ENCODE measurements around the gene PYCR2. TPM values are rescaled to one million over a fixed set of nuclear protein-coding genes. Genes with fewer than 3 reads are reported as not detected.
"Not testable (repeated sequence)": the region's sequence is repeated elsewhere in the genome, so short reads cannot be mapped to it uniquely, and the experiment has no call there.

PYCR2 gene
- polyA plus RNA-seq, 5 donors, result 47.9 to 72.6 (median 58.6) TPM

DNA sequence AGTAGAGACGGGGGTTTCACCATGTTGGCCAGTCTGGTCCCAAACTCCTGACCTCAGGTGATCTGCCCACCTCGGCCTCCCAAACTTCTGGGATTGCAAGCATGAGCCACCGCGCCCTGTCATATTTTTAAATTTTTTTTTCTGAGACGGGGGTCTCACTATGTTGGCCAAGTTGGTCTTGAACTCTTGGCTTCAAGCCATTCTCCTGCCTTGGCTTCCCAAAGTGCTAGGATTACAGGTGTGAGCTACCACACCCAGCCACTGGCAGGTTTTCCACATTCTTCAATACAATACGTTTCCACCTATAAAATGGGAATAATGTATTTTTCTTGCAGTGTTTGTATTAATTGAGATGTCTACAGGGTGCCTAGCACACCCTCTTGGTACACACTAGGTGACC is 31.7 kb downstream of the PYCR2 start:
- no peak for DNase-seq

DNA sequence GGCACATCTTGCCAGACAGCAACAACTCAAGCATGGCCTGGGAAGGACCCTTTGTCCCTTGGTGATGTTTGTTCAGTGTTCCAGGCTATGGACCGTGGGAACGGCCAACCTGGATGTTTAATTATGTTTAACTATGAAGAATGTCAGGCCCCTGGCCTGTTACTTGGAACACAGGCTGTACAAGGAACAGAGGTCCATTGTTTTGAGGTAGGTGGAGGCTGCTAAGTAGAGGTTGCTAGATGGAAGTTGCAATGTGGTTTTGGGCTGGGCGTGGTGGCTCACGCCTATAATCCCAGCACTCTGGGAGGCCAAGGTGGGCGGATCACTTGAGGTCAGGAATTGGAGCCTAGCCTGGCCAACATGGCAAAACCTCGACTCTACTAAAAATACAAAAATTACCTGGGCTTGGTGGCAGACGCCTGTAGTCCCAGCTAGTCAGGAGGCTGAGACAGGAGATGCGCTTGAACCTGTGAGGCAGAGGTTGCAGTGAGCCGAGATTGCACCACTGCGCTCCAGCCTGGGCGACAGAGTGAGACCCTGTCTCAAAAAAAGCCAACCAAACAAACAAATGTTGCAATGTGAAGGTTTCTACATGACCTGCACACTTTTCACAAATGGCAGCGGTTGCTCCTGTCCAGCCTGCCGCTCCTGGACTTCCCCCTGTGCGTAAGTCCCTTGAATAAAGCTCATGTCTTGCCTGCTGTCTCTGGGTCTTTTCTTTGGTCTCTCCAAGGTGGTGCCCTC is 32.6 kb downstream of the PYCR2 start:
- DNase-seq, result no peak

DNA sequence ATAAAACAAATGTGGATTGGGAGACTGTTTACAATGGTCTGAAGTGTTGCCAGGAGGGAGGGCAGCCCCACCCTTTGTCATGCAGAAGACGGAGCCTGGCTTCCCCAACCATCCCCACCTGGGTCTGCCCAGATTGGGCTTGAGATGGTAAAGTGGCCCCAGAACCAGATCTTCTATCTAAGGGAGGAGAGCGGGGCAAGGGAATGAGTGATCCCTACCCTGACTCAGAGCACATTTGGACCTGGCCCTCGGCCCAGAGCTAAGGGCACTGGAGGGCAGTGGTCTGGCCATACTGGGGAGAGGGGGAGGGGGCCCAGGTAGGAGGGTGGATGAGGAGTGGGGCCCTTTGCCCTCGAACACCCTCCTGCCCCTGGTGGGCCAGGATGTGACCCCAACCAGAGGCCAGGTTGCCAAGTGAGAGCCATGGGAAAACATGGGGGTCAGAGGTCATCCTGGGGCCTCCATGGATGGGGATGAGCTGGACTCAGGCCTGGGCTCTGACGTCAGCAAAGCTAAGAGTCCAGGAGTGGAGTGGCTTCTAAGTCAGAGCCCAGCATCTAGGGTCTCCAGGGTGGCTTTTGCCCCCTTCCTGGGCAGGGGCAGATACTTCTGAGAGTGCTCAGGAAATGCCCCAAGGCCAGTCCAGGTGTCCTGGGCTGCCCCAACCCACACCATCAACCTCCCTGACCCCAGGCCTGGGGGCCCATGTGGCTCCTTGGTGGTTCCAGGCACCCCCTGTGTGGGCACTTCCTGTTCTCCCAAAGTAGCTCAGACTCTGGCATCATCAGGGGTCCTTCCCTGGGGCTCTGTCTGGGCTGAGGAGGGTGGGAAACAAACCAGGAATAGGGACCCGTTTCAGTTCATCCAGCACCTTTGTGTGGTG is 33.5 kb downstream of the PYCR2 start:
- DNase-seq, result no peak

DNA sequence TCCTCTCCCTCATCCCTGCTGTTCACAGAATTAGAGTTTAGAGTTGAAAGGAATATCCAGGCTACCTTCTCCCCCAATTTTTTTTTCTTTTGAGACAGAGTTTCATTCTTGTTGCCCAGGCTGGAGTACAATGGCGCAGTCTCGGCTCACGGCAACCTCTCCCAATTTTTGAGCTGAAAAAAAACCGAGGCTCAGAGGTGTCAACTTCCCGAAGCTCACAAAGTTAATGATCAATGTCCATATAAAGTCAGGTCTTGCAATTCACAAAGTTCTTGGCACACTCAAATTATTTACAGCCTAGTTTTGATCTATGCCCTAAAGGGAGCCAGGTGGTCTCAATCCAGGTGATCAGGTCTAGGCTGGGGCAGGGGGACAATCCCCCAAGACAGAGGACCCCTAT is 34.3 kb downstream of the PYCR2 start:
- DNase-seq, result no peak

DNA sequence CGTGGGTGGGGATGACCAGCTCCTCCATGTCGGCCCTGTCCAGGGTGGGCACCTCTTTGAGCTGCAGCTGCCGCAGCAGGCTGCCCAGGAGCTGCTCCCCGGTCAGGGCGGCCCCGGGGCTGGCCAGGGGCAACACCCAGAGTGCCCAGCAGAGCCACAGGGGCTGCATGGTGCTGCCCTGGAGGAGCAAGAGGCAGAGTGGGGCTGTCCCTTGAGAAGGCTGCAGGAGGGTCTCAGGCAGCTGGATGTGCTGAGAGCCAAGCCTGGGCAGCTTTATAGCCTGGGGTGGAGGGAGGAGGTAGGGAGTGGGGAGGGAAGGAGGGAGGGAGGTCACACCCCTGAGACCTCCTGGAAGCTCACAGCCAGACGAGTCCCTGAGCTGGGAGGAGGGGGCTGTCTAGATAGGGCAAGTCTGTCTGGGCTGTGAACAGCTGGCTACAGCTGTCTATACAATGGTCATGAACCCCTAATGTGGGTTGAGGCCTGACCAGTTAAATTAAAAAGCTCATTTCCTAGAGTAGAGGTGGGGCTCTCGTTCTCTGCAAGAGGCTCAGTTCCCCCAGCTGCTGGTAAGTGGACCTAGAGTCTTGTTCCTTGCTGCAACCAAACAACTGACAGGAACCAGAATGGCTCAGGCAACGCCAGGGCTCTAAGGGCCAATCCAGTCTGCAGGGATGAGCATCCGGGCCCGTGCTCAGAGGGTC is 35.0 kb downstream of the PYCR2 start, which contains the start of gene LEFTY1:
TSS of gene LEFTY1 (minus strand) at position 249 of the 704 bp plus-strand sequence. CDS start at position 169, 80 bp downstream.
- DNase-seq, result peak; percentile 90

DNA sequence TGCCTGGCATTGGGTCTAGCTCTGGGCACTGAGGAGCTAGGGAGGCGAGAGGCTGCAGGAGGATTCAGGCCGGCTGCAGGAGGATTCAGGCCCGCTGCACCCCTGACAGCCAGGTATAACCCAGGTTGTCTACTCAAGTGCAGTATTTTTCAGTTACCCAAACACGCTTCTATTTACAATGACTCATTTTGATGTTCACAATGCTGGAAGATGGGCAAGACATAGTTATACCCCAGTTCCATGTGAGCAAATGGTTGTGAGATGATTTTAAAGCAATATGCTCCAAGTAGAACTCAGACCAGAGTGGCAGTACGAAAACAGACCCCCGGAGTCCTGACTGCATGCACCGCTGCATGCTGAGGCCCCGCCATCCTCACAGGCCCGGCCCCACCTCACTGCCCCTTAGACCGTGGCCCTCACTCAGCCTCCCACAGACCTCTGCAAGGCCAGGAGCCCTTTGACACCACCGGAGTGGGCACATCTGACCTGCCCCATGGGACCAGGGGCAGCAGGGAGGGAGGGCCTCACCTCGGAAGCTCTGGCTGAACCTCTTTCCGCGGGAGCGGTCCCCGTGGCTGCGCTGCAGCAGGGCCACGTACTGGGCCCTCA is 35.7 kb downstream of the PYCR2 start:
- DNase-seq, result no peak

DNA sequence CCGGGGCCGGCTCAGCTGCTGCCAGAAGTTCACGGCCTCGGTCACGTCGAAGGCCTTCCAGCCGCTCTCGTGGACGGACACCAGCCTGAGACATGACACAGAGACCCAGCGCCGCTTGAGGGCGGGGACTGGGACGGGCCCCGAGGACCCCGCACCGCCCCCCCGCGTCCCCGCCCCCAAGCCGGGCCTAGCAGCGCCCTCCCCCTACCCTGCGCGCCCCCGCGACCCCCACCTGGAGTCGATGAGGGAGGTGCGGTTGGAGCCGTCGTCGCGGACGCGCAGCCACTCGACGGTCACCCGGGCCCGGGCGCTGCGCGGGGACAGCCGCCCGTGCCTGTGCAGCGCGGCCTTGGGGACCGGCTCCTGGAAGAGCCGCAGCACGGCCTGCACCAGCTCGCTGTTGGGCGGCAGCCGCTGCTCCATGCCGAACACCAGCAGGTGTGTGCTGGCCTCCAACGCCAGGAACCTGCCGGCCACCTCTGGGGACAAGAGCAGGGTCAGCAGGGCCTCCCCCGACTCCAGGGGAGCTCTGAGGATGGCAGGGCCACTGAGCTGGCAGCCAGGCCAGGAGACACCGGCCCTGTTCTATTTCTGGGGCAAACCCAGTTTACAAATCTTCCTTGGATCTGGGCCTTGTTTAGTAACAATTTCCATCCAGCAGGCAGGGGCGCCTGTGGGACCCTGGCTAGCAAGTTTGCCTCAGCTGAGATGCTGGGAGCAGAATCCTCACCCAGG is 36.3 kb downstream of the PYCR2 start:
- DNase-seq, result not testable (repeated sequence)

DNA sequence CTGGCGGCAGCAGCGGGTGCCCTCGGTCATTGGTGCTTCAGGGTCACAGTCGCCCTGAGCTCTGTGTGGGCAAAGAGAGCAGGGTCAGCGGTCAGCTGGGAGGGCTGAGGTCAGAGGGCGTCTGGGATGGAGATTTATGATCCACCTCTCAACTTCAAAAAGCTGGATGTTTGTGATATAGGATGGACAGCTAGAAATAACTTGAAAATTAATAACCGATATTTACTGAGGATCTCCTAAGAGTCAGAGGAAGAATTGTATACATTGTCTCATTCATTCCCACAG is 37.1 kb downstream of the PYCR2 start:
- no peak for DNase-seq

DNA sequence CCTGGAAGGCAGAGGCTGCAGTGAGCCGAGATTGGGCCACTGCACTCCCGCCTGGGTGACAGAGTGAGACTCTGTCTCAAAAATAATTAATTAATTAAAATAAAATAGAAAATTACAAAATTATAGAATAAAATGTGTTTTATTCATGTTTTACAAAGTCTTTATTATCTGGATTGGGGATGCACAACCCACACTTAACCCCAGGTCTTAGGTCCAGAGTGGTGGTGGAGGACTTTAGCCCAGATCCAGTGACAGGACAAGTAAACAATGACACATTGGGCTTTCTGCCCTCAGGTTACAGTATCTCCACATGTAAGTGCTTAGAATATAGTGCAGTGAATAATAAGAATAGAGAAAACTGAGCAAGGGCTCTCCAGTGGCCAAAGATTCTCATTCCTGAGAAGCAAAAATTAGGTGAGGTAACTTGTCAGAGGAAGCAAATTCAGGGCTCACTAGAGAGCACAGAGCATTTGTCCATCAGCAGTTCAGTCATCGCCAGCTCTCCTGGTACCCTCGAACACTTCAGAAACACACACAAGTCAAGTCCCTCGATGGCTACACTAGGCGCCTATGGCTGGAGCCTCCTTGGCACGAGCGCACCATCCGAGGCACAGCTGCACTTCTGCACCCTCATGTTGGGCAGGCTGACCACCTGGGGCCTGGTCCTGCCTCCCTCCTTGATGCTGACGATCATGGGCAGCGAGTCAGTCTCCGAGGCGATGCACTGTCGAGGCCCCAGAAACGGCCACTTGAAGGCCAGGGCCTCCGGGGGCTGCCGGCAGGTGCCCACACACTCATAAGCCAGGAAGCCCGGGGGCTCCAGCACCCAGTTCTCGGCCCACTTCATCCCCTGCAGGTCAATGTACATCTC is 37.7 kb downstream of the PYCR2 start:
- no peak for DNase-seq

DNA sequence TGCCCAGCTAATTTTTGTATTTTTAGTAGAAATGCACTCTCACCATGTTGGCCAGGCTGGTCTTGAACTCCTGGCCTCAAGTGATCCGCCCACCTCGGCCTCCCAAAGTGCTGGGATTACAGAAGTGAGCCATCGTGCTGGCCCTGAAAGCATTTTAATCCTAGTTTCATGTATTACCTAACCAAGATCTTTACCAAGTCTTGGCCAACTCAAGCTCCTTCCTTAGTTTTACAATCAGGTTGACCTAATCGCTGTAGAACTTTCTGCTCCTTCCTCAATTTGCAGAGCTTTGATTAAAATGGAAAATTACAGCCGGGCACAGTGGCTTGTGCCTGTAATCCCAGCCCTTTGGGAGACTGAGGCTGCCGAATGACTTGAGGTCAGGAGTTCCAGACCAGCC is 38.7 kb downstream of the PYCR2 start:
- DNase-seq, result no peak

DNA sequence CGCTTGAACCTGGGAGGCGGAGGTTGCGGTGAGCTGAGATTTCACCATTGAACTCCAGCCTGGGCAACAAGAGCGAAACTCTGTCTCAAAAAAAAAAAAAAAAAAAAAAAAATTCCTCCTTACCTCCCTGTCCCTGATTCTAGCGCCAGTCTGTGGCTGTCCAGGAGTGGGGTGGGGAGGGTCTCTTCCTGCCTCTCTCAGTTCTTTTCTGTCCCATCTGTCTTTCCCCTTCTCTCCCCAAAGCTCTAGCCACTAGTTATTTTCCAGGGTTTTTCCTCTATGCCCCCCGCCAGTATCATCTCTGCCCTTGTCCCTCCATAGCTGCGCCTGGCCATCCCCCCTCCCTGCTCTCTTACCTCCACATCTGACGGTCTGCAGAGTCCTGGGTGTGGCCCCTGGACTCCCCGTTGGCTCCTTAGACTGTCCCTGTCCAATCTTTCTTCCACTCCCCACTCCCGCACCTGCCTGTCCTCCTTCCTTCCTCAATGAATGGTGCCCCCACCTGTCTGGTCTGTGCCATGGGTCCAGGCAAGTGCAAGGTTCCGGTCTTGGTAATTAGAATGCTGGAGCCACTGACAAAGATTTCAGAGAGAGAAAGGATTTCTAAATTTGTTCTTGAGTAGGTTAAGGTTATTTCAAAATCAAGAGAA is 40.3 kb downstream of the PYCR2 start:
- no peak for DNase-seq

DNA sequence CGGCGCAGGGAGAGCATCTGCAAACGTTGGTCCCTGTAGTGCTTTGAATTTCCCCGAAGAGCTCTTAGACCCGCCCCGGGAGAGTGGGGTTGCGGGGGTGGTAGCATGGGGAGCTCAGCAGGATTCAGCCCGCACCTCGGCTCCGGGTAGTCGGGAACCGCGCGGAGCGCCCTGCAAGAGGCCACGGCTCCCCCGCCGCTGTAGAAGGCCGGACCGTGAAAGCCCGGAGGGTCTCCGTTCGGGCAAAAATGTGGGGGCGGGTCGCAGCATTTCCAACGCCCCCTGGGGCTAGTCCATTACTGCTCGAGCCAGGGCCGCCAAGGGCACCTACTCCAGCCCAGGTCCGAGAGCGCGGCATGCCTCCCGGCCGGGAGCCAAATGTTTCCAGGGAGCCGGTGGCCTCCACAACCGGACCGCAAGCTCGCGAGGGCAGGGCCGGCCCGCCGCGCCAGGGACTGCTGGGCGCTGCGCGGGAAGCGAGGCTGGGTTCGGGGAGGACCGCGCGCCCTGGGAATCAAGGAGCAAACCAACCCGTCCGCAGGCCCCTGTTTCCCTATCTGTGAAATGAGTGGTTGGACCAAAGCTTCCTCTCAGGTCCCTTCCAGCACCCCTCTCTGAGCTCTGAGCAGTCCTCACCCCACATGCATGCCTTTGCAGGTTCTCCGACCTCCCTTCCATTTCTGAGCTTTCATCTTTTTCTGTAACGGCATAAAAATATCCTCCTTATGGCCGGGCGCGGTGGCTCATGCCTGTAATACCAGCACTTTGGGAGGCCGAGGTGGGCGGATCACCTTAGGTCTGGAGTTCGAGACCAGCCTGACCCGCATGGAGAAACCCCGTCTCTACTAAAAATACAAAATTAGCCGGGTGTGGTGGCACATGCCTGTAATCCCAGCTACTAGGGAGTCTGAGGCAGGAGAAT is 41.1 kb downstream of the PYCR2 start:
- DNase-seq, result peak in 1 of 2 donors; percentile 42

DNA sequence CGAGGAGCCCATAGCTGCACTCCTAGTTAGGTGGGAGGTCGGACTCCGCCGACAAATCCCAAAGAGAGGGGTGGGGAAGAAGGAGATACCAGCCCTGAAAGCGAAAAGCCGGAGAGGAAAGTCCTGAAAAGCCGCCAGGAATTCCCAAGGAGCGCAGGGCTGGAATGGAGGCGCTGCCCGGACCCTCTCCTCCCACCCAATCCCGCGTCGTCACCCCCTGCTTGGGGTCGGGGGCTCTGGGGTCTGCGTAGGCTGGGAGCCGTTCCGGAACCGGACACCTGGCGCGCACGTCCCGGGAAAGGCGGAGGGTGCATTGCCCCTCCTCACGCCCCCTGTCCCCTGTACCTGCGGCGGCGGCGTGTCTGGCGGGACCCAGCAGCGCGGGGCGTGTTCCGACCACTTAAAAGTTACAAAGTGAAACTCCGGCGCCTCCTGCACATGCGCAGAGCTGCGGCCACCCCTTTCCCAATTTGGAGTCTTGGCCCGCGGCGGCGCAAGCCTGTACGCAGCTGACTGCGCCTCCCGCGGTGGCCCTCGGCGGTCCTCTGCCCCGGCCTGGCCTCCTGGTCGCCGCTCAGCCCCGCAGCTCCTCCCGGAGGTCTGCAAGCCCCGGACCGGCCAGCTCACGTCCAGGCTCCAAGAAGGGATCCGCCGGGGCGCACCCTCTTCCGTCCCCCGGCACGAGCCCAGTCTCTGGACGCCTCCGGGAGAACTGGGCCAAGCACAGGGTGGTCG is 41.9 kb downstream of the PYCR2 start, which contains the start of gene TMEM63A:
TSS of gene TMEM63A (minus strand) at position 422 of the 735 bp plus-strand sequence. CDS start 4,800 bp downstream, outside the sequence.
- peak; percentile 88 to 91 for DNase-seq

DNA sequence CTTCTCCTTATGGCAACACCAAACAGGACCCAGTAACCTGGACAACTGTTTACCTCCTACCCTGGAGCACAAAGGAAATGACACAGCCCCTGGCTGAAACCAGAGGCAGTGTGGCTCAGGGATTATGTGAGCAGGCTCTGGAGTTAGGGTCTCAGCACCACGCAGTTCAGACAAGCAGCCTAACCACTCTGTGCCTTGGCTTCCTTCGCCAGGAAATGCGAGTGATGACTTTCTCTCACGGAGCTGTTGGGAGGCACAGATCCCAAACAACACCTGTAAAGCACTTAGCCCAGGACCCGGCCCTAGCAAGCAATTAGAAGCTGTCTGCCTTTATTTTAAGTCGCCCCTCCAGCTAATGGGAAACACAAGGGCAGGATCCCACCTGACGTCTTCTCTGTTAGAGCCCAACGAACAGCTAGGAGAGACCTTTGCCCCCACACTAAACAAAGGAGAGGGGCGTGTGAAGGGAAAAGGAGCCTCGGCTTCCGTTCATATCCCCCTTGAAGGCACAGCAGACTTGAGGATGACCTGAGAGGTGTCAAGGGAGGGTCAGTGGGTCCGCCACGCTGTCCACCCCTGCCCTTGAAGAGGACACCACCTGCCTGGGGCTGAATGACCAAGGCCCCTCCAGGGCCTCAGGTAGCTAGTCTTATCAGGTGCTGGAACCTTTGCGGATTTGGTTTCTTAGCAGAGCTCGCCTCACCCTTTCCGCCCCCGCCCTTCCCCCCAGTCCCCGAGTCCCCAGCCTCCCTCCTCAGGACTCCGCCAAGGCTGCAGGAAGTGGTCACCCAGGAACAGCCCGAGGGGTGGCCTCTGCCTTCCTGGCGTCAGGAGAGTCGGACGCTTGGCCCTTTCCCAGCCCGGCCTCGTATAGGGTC is 42.7 kb downstream of the PYCR2 start:
- DNase-seq, result peak in 1 of 2 donors; percentile 47

DNA sequence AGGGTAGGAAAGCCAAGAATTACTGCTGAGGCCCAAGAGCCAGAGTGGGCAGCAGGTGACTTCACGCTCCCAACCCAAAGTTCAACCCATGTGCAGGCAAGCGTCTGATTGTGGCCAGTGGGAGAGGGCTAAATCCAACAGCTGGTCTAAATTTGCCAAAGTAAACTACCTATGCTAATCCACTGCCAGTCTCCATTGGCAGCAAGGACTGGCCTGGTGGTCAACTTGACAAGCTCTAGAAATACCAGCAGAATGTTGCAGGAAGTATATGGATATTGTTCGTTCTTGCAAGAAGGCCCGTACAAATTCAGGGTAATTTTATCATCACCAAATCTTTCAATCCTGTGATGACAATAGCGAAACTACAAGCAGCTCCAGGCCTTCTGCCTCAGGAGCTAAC is 43.4 kb downstream of the PYCR2 start:
- DNase-seq, result no peak

DNA sequence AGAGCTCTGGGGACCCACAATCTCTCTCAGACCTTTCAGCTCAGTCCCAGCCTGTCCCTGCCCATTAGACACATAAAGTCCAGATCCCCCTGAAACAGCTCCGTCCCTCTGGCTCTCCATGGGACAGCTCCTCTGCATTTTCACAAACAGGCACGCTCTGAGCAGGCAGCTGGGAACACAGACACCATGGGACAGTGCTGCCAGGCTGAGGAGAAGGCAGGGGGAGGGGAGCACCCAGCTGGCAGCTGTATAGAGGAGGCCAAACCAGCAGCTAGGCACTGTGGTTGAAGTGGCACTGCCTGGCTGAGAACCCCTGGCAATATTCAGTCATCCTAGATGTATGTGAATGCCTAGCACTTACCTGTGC is 43.8 kb downstream of the PYCR2 start:
- no peak for DNase-seq

Data from right lung (tissue), 5 donors.